ENCODE measurements around the gene FLT3. TPM values are rescaled to one million over a fixed set of nuclear protein-coding genes. Genes with fewer than 3 reads are reported as not detected.
"Not testable (repeated sequence)": the region's sequence is repeated elsewhere in the genome, so short reads cannot be mapped to it uniquely, and the experiment has no call there.

FLT3 gene
- total RNA-seq, 2 experiments from 2014 or later, result not detected

GRCh38 chr13:28037399-28037798, 63.0 kb downstream of the FLT3 start:
- ATAC-seq, result peak; percentile 20
- H3K36me3 Mint-ChIP-seq (ENCODE audit: low read depth), result no peaks in the 10 kb centered on the region

GRCh38 chr13:28035146-28035782, 65.1 kb downstream of the FLT3 start:
- H3K4me1 Mint-ChIP-seq (ENCODE audit: low read depth), result peaks cover 9% of the 10 kb centered on the region
- no peaks in the 10 kb centered on the region for H3K9me3 Mint-ChIP-seq
- no peak overlapping the region for H3K4me3 Mint-ChIP-seq
- POLR2A ChIA-PET, result no interaction called here
- CTCF ChIA-PET, result no interaction called here
- no peak for DNase-seq
- TF ChIP-seq CTCF (IDR thresholded peaks at IDR 0.05), result no peak
- peaks cover 12% of the 10 kb centered on the region for H3K27me3 Mint-ChIP-seq
- ATAC-seq, result no peak
- intact Hi-C loops (cut with micrococcal nuclease), result no loop called here
- no peak overlapping the region for H3K27ac Mint-ChIP-seq
- H3K36me3 Mint-ChIP-seq (ENCODE audit: low read depth), result no peaks in the 10 kb centered on the region

More at GRCh38 chr13:28037399-28037798, 63.0 kb downstream of the FLT3 start:
- ChIA-PET CTCF (no interaction called here), POLR2A (no interaction called here)
- Mint-ChIP-seq H3K27me3 (peaks cover 2% of the 10 kb centered on the region), H3K9me3 (no peaks in the 10 kb centered on the region), H3K4me1 (ENCODE audit: low read depth) (peaks cover 3% of the 10 kb centered on the region), H3K4me3 (no peak overlapping the region), H3K27ac (no peak overlapping the region)
- intact Hi-C loops (cut with micrococcal nuclease), result no loop called here
- peak; percentile 7 for DNase-seq
- TF ChIP-seq CTCF (IDR thresholded peaks at IDR 0.05), result no peak

- DNase-seq, result no peak
- Mint-ChIP-seq H3K4me1 (ENCODE audit: low read depth) (peaks cover 9% of the 10 kb centered on the region), H3K27ac (no peak overlapping the region), H3K27me3 (peaks cover 21% of the 10 kb centered on the region), H3K9me3 (no peaks in the 10 kb centered on the region), H3K4me3 (no peak overlapping the region), H3K36me3 (ENCODE audit: low read depth) (no peaks in the 10 kb centered on the region)
- ATAC-seq, result no peak
- ChIA-PET POLR2A (no interaction called here), CTCF (no interaction called here)
- intact Hi-C loops (cut with micrococcal nuclease), result no loop called here
- TF ChIP-seq CTCF (IDR thresholded peaks at IDR 0.05), result no peak
Measured at GRCh38 chr13:28033894-28034655, 66.3 kb downstream of the FLT3 start.

- CTCF ChIA-PET, result not testable (repeated sequence)
Measured at GRCh38 chr13:28032438-28032837, 67.9 kb downstream of the FLT3 start.

GRCh38 chr13:28031896-28032288, 68.5 kb downstream of the FLT3 start:
- H3K27ac Mint-ChIP-seq, result no peak overlapping the region
- intact Hi-C loops (cut with micrococcal nuclease), result no loop called here

More at GRCh38 chr13:28032438-28032837, 67.9 kb downstream of the FLT3 start:
- H3K4me3 Mint-ChIP-seq; intact Hi-C loops (cut with micrococcal nuclease); DNase-seq; H3K36me3 Mint-ChIP-seq (ENCODE audit: low read depth); ATAC-seq; POLR2A ChIA-PET; H3K9me3 Mint-ChIP-seq; H3K27ac Mint-ChIP-seq: not testable (repeated sequence)
- H3K4me1 Mint-ChIP-seq (ENCODE audit: low read depth), result peaks cover 15% of the 10 kb centered on the region
- H3K27me3 Mint-ChIP-seq, result peaks cover 19% of the 10 kb centered on the region

More at GRCh38 chr13:28031896-28032288, 68.5 kb downstream of the FLT3 start:
- ATAC-seq, result no peak
- H3K4me3 Mint-ChIP-seq, result no peak overlapping the region
- no peak for TF ChIP-seq CTCF (IDR thresholded peaks at IDR 0.05)
- no peaks in the 10 kb centered on the region for H3K9me3 Mint-ChIP-seq
- H3K4me1 Mint-ChIP-seq (ENCODE audit: low read depth), result peaks cover 17% of the 10 kb centered on the region
- H3K36me3 Mint-ChIP-seq (ENCODE audit: low read depth), result no peaks in the 10 kb centered on the region
- ChIA-PET POLR2A (no interaction called here), CTCF (interaction anchor here (0.8 kb wide), 1 partner anchor 73 kb away, joined by 3 read pairs; no protein-coding TSS in a partner anchor)
- DNase-seq, result no peak
- H3K27me3 Mint-ChIP-seq, result peaks cover 19% of the 10 kb centered on the region
